HG02884 (cell line): ENCODE data around the gene GSTO2.

Experiments
- ATAC-seq: cut with Tn5 transposase; IDR thresholded peaks from one replicate; pipeline ENCODE4 v1.9.1; 2021; ENCODE audit warnings: mild to moderate bottlenecking, moderate library complexity; ENCODE audit not compliant: unreplicated experiment

GSTO2 gene

GRCh38 chr10:104337521-104337984, 68.6 kb downstream of the GSTO2 start:
- peak; percentile 37 for ATAC-seq

DNA sequence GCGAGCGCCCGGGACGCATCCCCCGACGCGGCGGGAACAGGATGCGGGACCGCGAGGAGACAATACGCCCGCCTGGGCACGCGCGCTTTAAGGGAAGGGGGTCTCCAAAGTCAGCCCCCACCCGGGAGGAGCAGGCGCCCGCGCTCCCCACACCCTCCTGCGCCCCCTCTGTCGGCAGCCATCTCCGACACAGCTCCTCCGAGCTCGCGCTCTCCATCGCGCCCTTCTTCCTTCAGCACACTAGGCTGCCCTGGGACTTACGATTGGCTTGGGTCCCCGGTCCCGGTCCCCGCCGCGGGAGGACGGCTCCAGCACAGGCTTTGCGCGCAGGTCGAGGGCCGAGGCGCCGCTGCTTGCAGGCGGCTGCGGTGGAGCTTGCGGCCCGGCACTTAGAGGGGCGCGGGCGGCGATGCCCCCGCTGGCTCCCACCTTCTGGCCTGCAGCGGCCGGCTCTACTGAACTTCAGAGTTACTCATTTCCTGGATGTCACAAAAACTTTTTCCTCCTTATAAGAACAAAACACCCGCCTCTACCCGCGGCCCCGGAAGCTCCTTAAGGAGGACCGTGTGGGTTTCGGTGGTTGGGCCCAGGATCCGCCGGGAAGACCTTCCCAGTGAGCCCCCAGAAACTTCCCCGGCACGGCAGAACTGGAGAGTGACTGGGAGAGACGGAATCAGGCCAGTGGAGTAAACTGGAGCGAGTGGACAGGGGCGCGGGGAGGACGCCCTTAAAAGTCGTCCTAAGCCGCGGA, 69.2 kb downstream of the GSTO2 start, which contains the start of gene ITPRIP:
Gene ITPRIP, minus strand, starts transcription at position 481 of the 751 bp plus-strand sequence. CDS start 22,414 bp downstream, outside the sequence.
- peak; percentile 66 for ATAC-seq

DNA sequence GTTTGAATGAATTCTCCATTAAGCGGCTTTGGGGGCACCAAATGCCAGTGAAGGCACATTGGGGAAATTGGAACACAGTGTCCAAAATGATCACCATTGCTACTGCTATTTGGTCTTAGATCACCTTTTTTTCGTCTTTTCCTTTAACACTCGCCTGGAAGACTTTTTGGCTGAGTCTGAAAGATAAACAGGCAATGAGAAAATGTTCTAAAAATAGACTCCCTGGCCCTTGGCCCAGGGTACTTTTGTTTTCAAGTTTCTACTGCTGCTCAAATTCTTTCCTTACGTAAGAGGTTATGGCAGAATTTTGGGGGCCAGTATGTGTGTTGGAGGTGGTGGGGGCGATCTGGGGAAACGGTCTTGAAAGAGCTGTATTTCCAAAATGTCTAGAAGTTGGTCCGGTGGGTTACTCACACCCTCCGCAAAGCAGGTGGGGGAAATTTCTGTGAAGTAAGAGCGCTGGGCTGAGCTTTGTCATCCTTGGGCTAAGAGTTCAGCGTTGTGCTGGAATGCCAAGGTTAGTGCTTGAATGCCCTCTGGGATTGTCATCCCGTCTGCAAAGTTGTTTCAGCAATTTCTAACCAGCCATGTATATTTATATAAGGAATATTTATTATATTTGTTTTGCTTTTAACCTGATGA, 70.6 kb downstream of the GSTO2 start:
- no peak for ATAC-seq

- no peak for ATAC-seq
Measured at GRCh38 chr10:104340111-104340526, 71.1 kb downstream of the GSTO2 start.

- ATAC-seq: no peak
Measured at GRCh38 chr10:104340641-104341040, 71.7 kb downstream of the GSTO2 start.

DNA sequence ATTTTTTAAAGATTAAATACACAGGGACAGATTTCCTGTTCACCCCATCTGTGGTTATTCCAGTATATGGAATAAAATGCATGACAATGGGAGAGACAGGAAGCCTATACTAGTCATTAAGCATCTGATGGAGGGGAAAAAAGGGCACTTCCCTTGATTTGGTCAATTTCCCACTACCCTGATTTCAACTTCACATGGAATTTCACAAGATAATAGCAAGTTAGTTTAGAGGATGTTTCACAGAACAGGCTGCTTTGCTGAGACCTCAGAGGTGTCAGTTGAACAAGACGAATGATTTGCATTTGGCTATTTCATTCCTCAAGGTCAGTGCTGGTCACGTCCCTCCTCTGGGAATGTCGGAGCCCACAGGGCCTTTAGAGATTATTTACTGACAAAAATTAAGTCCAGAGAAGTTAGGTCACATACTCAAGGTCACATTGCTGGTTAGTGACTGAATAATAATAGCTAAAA, 74.0 kb downstream of the GSTO2 start:
- no peak for ATAC-seq

DNA sequence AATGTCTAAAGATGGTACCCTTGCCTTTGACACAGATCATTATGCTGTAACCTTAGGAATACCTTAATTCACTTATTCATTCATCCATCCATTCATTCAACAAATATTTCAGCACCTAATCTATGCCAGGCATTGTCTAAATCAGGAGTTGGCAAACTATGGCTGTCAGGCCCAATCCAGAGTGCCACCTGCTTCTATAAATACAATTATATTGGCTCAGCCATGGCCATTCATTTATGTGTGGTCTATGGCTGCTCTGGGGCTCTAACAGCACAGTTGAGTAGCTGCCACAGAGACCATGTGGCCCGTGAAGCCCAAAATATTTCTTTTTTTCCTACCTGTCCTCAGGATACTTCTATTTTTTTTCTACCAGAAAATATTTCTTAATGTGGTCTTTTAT, 75.2 kb downstream of the GSTO2 start:
- no peak for ATAC-seq

DNA sequence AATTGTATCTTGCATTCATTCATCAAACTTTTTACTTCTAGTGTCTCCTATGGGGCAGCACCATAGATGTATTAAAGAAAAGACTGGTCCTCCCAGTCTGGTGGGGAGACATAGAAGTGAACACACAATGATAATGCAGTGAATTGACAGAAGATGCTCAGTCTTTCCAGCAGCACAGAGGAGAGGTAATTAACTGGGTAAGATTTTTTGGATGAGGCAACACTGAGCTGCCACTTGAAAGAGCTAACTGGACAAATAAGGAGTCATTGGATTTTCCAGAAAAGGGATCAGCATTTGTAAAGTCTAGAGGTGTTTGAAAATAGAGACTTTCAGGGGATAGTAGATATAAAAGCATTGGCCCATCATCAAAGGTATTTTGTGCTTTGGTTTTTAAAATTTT, 76.5 kb downstream of the GSTO2 start:
- no peak for ATAC-seq

- ATAC-seq: no peak
Measured at GRCh38 chr10:104345941-104346340, 77.0 kb downstream of the GSTO2 start.

DNA sequence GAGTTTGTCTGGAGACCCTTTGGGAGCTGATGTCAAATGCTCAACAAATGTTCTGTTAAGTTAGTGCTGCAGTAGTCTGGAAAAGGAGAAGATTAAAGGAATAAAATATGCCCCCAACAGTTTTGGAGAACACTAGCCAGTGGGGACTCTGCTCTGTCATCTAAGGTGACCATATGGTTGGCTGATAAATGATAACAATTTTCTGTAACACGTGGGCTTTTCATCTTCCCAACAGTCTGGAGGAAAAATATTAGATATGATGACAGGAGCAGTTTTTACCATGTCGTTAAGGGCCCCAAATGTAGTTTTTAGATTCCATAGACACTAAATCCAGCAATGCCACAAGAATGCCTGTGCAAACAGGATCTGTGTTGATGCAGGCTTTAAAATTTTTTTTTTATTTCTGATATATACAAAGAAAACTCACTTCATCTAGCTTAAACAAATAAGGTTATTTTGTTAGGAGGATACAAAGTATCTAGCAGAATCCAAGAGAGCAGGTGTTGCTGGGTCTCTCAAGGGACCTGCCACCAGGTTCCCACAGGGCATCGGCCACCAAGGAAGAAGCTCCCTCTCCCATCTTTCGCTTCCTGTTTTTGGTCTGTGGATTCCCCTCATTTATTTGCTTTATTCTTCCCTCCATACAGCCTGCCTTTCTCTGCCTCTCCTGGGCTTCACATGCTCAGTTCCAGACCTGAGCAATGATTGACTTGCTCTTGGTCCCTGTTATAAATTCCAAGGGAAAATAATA, 78.5 kb downstream of the GSTO2 start:
- ATAC-seq: no peak

DNA sequence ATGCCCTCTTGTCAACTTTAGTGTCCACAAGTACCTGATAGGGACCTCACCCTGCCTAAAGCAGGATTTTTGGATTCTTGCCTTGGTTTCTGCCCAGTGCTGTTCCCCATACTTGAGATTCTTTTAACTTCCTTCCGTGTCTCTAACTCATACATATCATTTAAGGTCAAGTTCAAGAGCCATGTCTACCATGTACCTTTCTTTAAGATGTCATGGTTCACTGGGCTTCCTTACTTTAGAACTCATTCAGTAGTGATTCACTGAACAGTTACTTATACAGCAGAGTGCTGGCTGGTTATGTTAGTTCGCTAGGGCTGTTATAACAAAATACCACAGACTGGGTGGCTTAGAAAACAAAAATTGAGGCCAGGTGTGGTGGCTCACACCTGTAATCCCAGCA, 79.6 kb downstream of the GSTO2 start:
- no peak for ATAC-seq

GRCh38 chr10:104349623-104350126, 80.7 kb downstream of the GSTO2 start:
- peak; percentile 58 for ATAC-seq

GRCh38 chr10:104350127-104350635, 81.2 kb downstream of the GSTO2 start:
- peak; percentile 43 for ATAC-seq

GRCh38 chr10:104351061-104351702, 82.2 kb downstream of the GSTO2 start:
- ATAC-seq: no peak

- ATAC-seq: no peak
Measured at GRCh38 chr10:104351919-104352318, 82.9 kb downstream of the GSTO2 start.

DNA sequence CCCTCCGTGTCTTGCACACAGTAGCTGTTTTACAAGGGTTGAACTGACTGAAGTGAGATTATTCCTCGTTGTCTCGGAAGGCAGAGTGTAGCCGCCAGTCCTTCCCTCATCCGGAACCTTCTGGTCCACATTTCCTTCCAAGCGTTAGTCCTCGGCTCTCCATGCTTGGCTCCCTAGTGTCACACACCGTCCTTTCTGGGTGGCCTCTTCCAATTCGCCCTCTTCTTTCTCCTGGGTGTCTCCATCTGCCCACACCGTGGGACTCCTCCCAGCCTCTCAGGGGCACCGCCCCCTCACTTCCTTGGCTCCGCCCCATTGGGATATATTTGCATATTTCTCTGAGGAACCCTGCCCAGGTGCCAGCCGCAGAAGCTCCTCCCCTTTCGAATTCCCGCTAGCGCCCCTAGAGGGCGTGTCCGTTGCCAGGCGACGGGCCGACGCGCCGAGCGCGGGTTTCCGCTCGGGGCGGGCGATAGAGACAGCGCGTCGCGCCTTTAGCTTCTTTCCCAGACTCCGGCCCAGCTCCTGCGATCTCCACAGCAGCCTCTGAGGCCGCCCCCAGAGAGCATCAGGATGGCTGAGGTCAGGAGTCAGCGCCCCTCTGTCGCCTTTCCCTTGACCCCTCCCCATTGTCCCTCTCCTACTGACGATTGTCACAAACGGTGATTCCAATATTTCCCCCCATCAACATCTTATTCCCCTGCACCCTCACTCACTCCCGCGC, 84.5 kb downstream of the GSTO2 start, which contains the start of gene CFAP58:
Gene CFAP58, plus strand, starts transcription at position 509 of the 724 bp plus-strand sequence. Its CDS starts 65 bp downstream, at position 574.
- peak; percentile 55 for ATAC-seq
